NB4 (cell line): ENCODE results near the gene D2HGDH.

ENCODE experiments used
- DNase-seq: peaks from one replicate; pipeline ENCODE4 v3.0.0; 2010; ENCODE audit warnings: low read depth
- H3K4me3 ChIP-seq: one replicate; pipeline ENCODE4 v1.5.1; 2011; ENCODE audit warnings: mild to moderate bottlenecking, low read depth, low read length, moderate library complexity
- MYC ChIP-seq: IDR thresholded peaks from 2 replicates; pipeline ENCODE4 v1.6.1; 2011; ENCODE audit warnings: low read depth, low read length
- POLR2A ChIP-seq: IDR thresholded peaks from 2 replicates; pipeline ENCODE4 v1.6.1; 2011; ENCODE audit warnings: mild to moderate bottlenecking; ENCODE audit not compliant: insufficient read length; ENCODE audit errors: extremely low read depth
- TF ChIP-seq, protein P1 (sequence below): IDR thresholded peaks from 2 replicates; pipeline ENCODE4 v1.6.1; 2011; ENCODE audit warnings: low read depth, low read length
- TF ChIP-seq, protein P2 (sequence below): IDR thresholded peaks from one replicate; pipeline ENCODE4 v1.5.1; 2012; ENCODE audit warnings: low read depth, low read length

D2HGDH gene

DNA sequence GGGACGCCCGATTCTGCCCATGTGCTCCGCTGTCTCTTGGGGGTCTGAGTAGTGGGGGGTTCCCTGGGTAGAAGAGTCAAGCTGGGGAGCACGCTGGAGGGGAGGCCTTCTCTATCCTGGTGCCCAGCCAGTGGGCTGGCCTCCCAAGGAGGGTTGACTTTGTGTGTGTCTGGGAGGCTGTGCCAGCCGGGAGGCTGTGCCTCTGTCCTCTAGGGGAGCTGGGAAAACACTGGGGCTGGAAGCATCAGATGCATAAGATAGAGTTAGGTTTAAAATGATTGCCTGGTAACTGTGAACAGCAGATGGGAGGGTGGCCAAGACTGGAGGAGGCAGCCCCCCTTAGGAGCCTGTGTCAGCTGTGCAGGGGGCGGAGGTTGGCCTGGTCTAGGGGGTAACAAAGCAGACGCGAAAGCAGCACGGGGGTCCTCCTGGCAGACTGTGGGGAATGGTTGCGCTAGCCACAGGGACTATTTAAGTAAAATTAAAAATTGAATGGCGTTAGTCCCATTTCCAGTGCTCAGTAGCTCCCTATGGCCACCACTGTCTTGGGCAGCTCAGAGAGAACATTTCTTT, 31.3 kb upstream of the D2HGDH start:
- peak overlapping the region; percentile 65 for H3K4me3 ChIP-seq
- TF ChIP-seq MYC (no peak), POLR2A (no peak)
- TF ChIP-seq, protein P1, sequence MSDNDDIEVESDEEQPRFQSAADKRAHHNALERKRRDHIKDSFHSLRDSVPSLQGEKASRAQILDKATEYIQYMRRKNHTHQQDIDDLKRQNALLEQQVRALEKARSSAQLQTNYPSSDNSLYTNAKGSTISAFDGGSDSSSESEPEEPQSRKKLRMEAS = no peak
- TF ChIP-seq, protein P2, sequence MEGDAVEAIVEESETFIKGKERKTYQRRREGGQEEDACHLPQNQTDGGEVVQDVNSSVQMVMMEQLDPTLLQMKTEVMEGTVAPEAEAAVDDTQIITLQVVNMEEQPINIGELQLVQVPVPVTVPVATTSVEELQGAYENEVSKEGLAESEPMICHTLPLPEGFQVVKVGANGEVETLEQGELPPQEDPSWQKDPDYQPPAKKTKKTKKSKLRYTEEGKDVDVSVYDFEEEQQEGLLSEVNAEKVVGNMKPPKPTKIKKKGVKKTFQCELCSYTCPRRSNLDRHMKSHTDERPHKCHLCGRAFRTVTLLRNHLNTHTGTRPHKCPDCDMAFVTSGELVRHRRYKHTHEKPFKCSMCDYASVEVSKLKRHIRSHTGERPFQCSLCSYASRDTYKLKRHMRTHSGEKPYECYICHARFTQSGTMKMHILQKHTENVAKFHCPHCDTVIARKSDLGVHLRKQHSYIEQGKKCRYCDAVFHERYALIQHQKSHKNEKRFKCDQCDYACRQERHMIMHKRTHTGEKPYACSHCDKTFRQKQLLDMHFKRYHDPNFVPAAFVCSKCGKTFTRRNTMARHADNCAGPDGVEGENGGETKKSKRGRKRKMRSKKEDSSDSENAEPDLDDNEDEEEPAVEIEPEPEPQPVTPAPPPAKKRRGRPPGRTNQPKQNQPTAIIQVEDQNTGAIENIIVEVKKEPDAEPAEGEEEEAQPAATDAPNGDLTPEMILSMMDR = no peak
- DNase-seq = no peak

DNA sequence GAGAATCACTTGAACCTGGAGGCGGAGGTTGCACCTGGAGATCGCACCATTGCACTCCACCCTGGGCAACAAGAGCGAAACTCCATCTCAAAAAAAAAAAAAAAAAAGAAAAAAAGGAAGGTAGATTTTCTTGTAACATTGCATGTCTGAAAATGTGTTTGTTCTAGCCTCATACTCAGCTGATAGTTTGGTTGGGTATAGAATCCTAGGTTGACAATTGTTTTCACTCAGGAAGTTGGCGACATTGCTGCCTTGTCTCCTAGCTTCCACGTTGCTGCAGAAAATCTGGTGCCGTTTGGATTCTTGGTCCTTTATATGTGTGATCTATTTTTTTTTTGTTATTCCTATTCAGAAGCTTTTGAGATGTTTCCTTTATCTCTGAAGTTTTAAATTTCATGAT, 27.9 kb upstream of the D2HGDH start:
- TF ChIP-seq, protein P2 = no peak
- TF ChIP-seq POLR2A (no peak), MYC (no peak)
- TF ChIP-seq, protein P1 = no peak
- no peak for DNase-seq
- H3K4me3 ChIP-seq = no peak overlapping the region

DNA sequence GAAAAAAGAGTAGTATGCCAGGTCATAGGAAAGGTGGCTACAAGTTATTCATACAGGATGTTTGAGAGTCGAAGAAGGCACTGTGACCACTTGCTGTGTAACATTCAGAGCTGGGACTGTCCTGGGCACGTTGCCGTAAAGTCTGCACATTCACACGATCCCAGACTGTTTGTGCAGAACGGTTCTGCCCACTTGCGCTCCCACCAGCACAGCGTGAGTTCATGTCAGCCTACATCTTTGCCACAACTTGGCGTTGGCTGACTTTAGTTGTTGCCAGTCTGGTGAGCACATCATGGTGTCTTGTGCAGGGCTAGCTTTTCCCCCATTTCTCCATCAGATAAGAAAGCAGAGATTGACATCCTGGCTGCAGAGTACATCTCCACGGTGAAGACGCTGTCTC, 25.6 kb upstream of the D2HGDH start:
- no peak for DNase-seq
- no peak overlapping the region for H3K4me3 ChIP-seq
- TF ChIP-seq, protein P1 = no peak
- TF ChIP-seq MYC = no peak
- no peak for TF ChIP-seq POLR2A
- TF ChIP-seq, protein P2 = no peak

DNA sequence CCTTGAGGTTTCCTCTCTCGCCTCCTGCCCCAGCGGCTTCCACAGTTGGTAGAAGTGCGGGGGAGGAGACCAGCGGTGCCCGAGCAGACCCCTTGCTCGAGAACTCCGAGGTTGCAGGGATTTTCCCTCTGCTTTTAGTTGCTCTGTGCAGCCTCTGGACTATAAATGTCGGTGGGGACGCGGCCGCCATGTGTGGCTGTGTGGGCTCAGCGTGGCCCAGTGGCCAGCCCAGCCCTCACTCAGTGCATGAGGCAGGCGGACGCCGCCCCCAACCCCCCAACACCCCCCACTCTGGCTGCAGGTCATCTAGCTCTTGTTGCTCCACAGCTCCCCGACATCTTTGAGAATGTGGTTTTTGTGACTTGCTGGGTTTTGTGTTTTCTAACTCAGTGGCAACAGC, 15.3 kb upstream of the D2HGDH start:
- DNase-seq = no peak
- TF ChIP-seq, protein P2 = no peak
- TF ChIP-seq, protein P1 = no peak
- TF ChIP-seq MYC (no peak), POLR2A (no peak)
- H3K4me3 ChIP-seq = no peak overlapping the region

DNA sequence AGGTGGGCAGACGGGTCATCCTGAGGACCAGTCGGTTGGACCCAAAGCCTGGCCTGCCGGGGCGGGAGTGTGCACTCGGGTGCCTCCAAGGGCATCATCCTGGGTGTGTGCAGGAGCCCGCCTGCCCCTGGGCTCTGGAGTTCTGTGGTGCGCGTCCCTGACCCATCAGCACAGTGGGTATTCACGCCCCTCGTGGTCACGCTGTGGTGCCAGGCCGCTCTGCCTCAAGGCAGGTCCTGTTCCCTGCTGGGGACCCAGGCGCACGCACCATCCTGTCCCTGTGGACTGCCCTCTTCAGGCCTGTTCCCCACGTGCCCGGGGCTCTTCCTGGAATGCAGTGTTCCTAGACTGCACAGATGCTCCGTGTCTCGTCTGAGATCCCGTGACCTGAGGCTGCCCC, 14.3 kb upstream of the D2HGDH start:
- no peak overlapping the region for H3K4me3 ChIP-seq
- DNase-seq = no peak
- TF ChIP-seq POLR2A (no peak), MYC (no peak)
- TF ChIP-seq, protein P2 = no peak
- TF ChIP-seq, protein P1 = no peak

DNA sequence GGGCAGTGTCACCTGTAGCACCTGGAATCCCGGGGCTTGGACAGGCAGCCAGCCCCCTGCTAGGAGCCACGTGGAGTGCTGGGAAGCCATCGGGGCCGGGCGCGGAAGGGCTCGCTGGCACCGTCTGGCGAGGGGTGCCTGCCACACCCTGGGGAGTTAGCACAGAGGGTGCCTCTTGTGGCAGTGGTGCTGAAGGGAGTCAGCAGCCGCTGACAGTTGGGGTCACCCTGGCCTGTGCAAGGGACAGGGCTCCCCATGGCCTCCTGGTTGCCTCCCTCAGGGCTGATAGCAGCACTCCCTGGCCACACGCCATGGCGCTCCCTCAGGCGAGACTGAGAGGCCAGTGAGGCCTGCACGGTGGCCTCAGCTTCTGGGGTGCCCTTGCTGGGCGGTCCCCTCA, 13.9 kb upstream of the D2HGDH start:
- no peak for TF ChIP-seq POLR2A
- TF ChIP-seq, protein P1 = no peak
- TF ChIP-seq, protein P2 = no peak
- no peak for TF ChIP-seq MYC
- no peak for DNase-seq
- no peak overlapping the region for H3K4me3 ChIP-seq
